Purkinje cell (primary cell): Measurements from ENCODE around the gene FBXL12. TPM values are rescaled to one million over a fixed set of nuclear protein-coding genes. Genes with fewer than 3 reads are reported as not detected.

Experiments used
- polyA plus RNA-seq: library from polyadenylated mRNA; unstranded; fragments of >200 nt; fragmentation: Nextera tagmentation; gene quantifications from 2 replicates; pipeline ENCODE4 v1.2.1, GENCODE V29; 2014

FBXL12 gene, protein sequence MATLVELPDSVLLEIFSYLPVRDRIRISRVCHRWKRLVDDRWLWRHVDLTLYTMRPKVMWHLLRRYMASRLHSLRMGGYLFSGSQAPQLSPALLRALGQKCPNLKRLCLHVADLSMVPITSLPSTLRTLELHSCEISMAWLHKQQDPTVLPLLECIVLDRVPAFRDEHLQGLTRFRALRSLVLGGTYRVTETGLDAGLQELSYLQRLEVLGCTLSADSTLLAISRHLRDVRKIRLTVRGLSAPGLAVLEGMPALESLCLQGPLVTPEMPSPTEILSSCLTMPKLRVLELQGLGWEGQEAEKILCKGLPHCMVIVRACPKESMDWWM
- polyA plus RNA-seq: 0.41 and 4.1 TPM in 2 replicates

DNA sequence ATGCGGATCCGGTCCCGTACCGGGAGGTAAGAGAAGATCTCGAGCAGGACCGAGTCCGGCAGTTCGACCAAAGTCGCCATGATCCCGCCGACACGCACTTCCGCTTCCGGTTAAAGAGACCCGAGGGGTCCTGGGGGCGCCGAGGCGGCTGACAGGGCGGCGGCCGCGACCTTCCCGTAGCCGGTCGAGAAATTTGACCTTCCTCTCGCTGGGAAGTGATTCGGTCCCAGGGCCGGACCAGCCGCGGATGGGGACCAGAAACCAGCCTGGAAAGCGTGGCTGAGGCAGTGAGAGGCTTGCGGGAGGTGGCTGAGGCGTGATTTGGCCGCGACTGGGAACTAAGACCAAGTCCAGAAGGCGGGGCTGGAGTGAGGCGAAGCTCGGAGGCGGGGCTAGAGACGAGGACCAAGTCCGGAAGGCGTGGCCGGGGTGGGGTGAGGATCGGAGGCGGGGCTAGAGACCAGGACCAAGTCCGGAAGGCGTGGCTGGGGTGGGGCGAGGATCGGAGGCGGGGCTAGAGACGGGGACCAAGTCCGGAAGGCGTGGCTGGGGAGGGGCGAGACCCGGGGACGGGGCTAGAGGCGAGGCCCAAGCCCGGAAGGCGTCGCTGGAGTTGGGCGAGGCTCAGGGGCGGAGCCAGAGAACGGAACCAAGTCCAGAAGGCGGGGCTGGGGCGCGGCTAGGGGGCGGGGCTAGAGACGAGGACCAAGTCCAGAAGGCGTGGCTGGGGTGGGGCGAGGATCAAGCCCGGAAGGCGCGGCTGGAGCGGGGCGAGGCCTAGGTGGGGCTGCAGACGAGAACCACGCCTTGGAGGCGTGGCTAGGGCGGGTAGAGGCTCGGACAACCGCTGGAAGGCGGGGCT, at the start of gene FBXL12:
Gene FBXL12, minus strand, starts transcription at position 346 of the 862 bp plus-strand sequence. Its CDS starts 266 bp downstream, at position 80.

DNA sequence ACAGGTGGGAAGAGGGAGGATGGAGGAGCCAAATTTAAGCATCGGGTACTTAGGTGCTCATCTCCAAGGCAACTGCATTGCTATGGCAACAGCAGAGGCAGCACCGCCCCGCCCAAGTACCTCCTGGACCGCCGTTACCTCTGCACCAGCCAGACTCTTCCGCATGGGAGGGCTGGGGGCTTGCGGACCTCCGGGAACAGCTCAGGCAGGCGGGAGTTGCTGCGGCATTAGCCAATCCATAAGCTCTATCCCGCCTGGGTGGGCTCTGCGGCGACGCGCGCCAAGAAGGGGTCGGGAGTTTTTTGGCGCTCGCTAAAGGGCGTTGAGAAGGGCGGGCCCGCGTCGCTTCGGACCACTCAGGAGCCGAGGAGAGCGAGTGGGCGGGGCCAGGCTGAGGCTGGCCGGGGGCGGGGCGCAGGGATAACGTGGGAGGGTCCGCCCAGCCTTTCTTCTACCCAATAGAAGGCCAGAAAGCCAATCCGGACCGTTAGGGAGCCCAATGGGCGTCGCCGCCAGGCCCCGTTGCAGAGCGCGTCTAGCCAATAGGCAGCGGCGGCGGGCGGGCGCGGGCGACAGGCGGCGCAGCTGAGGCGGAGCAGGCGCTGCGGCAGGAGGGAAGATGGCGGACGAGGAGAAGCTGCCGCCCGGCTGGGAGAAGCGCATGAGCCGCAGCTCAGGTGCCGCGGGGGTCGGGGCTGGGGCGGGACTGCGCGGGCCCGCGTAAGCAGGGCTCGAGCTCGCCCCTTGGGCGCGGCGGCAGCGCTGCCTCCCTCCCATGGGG, 16.0 kb upstream of the FBXL12 start, which contains the start of gene PIN1:
Gene PIN1, plus strand, starts transcription at position 593 of the 781 bp plus-strand sequence. Its CDS starts 27 bp downstream, at position 620.

DNA sequence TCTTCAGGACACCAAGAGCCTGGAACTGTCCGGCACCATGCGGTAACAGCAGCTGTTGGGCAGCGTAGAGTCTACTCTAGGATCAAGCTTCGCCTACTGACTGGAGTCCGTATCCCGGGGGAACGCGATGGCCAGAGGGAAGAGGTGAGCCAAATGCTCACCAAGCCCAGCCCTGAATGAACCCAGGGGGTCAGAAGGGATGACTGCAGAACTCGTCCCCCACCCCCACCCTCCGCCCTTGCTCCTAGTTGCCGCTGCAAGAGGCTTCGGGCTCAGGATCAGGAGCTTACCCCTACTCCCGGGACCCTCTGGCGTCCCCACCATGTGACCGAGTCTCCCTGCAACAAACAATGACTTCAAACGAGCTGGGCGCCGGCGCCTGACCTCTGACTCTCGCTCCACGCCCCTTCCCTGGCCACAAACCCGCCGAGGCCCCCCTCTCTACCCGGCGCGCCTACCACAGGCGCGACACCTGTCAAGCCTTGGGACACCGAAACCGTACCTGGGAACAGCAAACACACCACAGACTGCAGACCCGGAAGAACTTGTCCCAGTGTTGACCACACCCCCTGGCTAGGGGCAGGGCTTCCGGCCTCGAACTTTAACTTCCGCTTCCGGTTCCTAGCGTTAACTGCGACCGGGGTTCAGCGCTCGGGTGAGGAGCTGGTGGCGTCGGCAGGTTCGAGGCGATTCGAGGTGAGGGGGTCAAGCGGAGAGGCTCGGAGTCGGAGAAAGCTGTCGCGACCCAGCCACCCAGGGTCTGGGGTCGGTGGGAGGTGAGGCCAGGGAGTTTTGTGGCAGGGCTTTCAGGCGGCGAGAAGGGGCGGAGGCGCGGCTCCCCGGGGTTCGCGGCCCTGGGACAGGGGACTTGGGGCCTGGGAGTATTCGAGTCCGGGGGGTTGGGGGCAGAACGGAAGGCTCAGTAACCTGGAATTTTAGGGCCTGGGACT, 8.7 kb upstream of the FBXL12 start, which contains the start of gene UBL5:
Gene UBL5, plus strand, starts transcription at position 630 of the 950 bp plus-strand sequence. CDS start 420 bp downstream, outside the sequence.

DNA sequence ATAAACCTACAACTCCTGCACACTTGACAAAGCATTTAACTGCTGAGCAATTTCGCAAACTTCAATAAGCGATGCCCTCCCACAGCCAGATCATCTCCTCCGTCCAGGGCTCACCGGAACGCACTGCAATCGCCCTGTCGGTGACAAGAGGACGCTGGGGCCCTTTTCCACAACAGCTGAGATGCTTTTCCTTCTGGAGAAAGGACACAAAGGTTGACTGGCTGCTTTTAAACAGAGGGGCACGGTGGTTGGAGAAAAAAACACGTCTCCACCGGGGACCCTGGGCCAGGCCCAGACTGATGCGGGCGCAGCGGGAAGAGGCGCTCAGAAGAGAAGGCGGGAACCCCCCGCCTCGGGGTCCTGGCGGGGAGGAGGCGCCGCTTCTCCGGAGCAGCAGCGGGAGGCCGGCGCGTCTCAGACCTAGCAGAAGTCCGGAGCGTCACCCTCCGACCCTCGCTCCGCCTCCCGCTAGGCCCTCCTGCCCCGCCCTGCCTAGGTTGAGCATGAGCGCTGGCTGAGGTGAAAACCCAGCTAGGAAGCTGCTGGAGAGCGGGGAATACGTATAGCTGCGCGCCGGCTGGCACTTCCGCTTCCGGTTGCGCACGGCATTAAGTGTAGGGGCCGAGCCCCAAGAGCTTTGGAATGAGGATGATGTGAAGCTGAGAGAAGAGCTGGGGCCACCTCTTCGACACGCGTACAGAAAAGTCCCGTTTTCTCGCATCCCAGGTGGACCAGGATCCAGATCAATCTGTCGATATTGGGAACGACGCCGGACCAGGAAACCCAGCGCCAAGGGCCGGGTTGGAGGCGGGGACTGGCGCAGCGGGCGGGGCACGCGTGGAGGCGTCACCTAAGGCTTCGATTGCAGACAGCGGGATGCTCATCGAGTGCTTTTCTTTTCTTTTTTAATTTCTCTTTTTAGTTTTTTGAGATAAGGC, 50.4 kb downstream of the FBXL12 start, which contains the start of gene ZNF846:
Gene ZNF846, minus strand, starts transcription at position 564 of the 938 bp plus-strand sequence. CDS start 3,788 bp downstream, outside the sequence.

Other genes with a start within 250 kb of the FBXL12 start
- gene ZNF121, start 234.6 kb downstream of the FBXL12 start, polyA plus RNA-seq: 10.3 and 10.9 TPM in 2 replicates
- 6.9 TPM in 2 replicates for gene ZNF561, start 197.8 kb downstream of the FBXL12 start, polyA plus RNA-seq
- 2.9 and 8.1 TPM in 2 replicates for gene ZNF562, start 144.0 kb downstream of the FBXL12 start, polyA plus RNA-seq
- 2.3 and 11.3 TPM in 2 replicates for gene ZNF846, start 50.3 kb downstream of the FBXL12 start, polyA plus RNA-seq
- gene UBL5, start 8.8 kb upstream of the FBXL12 start, polyA plus RNA-seq: 1,228 and 1,427 TPM in 2 replicates
- gene PIN1, start 16.2 kb upstream of the FBXL12 start, polyA plus RNA-seq: 29.2 and 34.0 TPM in 2 replicates
- 0.45 and 2.6 TPM in 2 replicates for gene OLFM2, start 117.4 kb upstream of the FBXL12 start, polyA plus RNA-seq
- 0.52 and 0.60 TPM in 2 replicates for gene COL5A3, start 191.4 kb upstream of the FBXL12 start, polyA plus RNA-seq
- gene RDH8, start 194.4 kb upstream of the FBXL12 start, polyA plus RNA-seq: not detected in 2 replicates